WERI-Rb-1 (cell line): ENCODE measurements around the gene AVPR2.

ENCODE experiments used
- DNase-seq: peaks from one replicate; pipeline ENCODE4 v3.0.0-alpha.2; 2020
- H3K27ac ChIP-seq: fragments of 250-450 bp; sonication (Bioruptor Pico); 2 replicates; pipeline ENCODE4 v1.5.1; 2020; ENCODE audit warnings: mild to moderate bottlenecking, moderate library complexity
- H3K27me3 ChIP-seq: fragments of 250-450 bp; sonication (Bioruptor Pico); 2 replicates; pipeline ENCODE4 v1.5.1; 2021; ENCODE audit warnings: mild to moderate bottlenecking, low read depth, moderate library complexity; ENCODE audit not compliant: insufficient read depth, severe bottlenecking
- H3K36me3 ChIP-seq: fragments of 250-450 bp; sonication (Bioruptor Pico); 2 replicates; pipeline ENCODE4 v1.5.1; 2020; ENCODE audit warnings: mild to moderate bottlenecking, moderate library complexity
- H3K4me3 ChIP-seq: 2 replicates; pipeline ENCODE4 v1.5.1; 2011; ENCODE audit warnings: low read depth, mild to moderate bottlenecking, control low read depth, low read length
- H3K9me3 ChIP-seq: fragments of 250-450 bp; sonication (Bioruptor Pico); 2 replicates; pipeline ENCODE4 v1.5.1; 2021; ENCODE audit warnings: mild to moderate bottlenecking, moderate library complexity; ENCODE audit not compliant: severe bottlenecking
- TF ChIP-seq, protein P1 (sequence below): IDR thresholded peaks from 2 replicates; pipeline ENCODE4 v1.5.1; 2011; ENCODE audit warnings: low read depth, mild to moderate bottlenecking, control low read depth, inconsistent platforms, low read length

Gene AVPR2

DNA sequence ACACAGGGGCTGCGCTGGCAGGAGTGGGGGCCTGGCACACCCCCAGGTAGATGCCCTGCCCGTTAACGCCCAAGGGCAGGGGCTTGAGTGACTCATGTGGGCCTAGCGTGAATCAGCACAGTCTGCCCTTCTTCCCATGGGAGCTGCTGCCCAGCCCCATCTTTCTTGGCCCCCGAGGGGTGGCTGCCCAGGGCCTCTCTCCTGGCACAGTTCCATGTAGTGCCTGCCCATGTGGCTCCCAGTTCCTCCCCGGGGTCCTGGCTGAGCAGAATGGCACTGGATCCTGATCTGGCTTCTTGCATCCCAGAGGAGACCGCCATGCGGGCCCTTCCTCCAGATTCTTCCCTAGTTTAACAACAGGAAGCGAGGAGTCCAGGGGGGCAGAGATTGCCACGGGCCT, 2.1 kb upstream of the AVPR2 start:
- Histone ChIP-seq H3K4me3 (no peak overlapping the region), H3K27me3 (peaks cover 8% of the 10 kb centered on the region), H3K27ac (no peak overlapping the region), H3K9me3 (peaks cover 2% of the 10 kb centered on the region), H3K36me3 (no peaks in the 10 kb centered on the region)
- no peak for DNase-seq
- TF ChIP-seq, protein P1, sequence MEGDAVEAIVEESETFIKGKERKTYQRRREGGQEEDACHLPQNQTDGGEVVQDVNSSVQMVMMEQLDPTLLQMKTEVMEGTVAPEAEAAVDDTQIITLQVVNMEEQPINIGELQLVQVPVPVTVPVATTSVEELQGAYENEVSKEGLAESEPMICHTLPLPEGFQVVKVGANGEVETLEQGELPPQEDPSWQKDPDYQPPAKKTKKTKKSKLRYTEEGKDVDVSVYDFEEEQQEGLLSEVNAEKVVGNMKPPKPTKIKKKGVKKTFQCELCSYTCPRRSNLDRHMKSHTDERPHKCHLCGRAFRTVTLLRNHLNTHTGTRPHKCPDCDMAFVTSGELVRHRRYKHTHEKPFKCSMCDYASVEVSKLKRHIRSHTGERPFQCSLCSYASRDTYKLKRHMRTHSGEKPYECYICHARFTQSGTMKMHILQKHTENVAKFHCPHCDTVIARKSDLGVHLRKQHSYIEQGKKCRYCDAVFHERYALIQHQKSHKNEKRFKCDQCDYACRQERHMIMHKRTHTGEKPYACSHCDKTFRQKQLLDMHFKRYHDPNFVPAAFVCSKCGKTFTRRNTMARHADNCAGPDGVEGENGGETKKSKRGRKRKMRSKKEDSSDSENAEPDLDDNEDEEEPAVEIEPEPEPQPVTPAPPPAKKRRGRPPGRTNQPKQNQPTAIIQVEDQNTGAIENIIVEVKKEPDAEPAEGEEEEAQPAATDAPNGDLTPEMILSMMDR: no peak

DNA sequence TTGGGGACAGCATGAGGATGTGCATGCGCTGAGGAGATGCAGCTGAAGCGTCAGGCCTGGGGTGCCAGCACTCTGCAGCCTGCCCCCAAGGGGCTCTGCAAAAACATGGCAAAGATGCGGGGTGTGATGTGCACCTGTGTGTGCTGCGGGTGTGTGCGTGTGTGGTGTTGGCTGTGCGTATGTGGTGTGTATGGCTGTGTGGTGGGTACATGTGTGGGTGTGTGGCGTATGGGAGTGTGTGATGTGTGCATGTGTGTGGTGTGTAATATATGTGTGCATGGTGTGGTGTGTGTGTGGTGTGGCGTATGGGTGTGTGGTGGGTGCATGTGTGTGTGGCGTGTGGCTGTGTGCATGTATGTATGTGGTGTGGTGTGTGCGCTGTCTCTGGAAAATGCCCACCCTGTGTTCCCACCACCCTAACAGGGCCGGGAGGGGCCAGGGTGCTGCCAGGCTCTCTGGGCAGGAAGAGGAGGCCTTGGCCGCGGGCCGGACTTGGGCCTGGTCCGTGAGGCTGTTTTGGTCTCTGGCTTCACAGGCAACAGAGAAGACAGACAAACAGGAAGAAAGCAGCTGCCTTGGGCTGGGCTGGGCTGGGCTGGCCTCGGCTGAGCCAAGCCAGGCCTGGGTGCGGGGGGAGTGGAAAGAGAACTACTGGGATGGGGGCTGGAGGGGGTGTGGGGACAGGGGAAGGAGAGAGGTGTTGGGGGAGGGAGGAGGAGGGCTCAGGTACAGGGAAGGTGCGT, 1.1 kb upstream of the AVPR2 start:
- H3K9me3 ChIP-seq: peaks cover 2% of the 10 kb centered on the region
- no peaks in the 10 kb centered on the region for H3K36me3 ChIP-seq
- H3K4me3 ChIP-seq: no peak overlapping the region
- TF ChIP-seq, protein P1: no peak
- H3K27me3 ChIP-seq: peaks cover 8% of the 10 kb centered on the region
- no peak overlapping the region for H3K27ac ChIP-seq
- DNase-seq: no peak

DNA sequence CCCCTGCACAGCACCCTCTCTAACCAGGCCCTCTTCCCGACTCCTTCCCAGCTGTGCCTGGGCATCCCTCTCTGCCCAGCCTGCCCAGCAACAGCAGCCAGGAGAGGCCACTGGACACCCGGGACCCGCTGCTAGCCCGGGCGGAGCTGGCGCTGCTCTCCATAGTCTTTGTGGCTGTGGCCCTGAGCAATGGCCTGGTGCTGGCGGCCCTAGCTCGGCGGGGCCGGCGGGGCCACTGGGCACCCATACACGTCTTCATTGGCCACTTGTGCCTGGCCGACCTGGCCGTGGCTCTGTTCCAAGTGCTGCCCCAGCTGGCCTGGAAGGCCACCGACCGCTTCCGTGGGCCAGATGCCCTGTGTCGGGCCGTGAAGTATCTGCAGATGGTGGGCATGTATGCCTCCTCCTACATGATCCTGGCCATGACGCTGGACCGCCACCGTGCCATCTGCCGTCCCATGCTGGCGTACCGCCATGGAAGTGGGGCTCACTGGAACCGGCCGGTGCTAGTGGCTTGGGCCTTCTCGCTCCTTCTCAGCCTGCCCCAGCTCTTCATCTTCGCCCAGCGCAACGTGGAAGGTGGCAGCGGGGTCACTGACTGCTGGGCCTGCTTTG, 1.1 kb downstream of the AVPR2 start:
- Histone ChIP-seq H3K9me3 (no peaks in the 10 kb centered on the region), H3K27me3 (peaks cover 14% of the 10 kb centered on the region), H3K27ac (no peak overlapping the region), H3K36me3 (no peaks in the 10 kb centered on the region), H3K4me3 (no peak overlapping the region)
- TF ChIP-seq, protein P1: no peak
- DNase-seq: no peak

DNA sequence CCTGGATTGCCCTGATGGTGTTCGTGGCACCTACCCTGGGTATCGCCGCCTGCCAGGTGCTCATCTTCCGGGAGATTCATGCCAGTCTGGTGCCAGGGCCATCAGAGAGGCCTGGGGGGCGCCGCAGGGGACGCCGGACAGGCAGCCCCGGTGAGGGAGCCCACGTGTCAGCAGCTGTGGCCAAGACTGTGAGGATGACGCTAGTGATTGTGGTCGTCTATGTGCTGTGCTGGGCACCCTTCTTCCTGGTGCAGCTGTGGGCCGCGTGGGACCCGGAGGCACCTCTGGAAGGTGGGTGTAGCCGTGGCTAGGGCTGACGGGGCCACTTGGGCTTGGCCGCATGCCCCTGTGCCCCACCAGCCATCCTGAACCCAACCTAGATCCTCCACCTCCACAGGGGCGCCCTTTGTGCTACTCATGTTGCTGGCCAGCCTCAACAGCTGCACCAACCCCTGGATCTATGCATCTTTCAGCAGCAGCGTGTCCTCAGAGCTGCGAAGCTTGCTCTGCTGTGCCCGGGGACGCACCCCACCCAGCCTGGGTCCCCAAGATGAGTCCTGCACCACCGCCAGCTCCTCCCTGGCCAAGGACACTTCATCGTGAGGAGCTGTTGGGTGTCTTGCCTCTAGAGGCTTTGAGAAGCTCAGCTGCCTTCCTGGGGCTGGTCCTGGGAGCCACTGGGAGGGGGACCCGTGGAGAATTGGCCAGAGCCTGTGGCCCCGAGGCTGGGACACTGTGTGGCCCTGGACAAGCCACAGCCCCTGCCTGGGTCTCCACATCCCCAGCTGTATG, 1.8 kb downstream of the AVPR2 start:
- Histone ChIP-seq H3K4me3 (no peak overlapping the region), H3K36me3 (no peaks in the 10 kb centered on the region), H3K27ac (no peak overlapping the region), H3K27me3 (peaks cover 15% of the 10 kb centered on the region), H3K9me3 (no peaks in the 10 kb centered on the region)
- TF ChIP-seq, protein P1: no peak
- DNase-seq: no peak

DNA sequence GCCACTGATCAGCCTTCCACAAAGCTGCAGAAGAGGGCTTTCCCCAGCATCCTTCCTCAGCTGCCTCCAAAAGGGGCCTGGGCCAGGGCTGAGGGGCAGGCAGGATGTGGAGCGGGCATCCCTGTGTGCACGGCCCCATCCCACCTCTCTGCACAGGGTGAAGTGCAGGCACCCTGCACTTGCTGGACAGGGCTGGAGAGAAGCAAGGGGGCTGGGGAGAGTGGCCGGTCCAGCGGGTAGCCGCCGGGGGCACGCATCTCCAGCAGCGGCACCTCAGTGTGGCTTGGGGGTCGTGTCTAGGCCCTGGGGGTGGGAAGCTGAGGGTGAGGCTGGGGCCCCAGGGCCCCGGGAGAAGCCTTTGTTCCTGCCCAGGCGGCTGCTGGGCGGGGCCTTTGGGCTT, 3.0 kb downstream of the AVPR2 start:
- Histone ChIP-seq H3K36me3 (no peaks in the 10 kb centered on the region), H3K4me3 (no peak overlapping the region), H3K27ac (no peak overlapping the region), H3K9me3 (no peaks in the 10 kb centered on the region), H3K27me3 (peaks cover 19% of the 10 kb centered on the region)
- TF ChIP-seq, protein P1: no peak
- no peak for DNase-seq
